ENCODE measurements around the gene SLC39A3.

SLC39A3 gene

GRCh38 chr19:2703691-2704216, 36.1 kb downstream of the SLC39A3 start:
- no peak for DNase-seq (ENCODE audit: low read depth)
- TF ChIP-seq, protein P1, sequence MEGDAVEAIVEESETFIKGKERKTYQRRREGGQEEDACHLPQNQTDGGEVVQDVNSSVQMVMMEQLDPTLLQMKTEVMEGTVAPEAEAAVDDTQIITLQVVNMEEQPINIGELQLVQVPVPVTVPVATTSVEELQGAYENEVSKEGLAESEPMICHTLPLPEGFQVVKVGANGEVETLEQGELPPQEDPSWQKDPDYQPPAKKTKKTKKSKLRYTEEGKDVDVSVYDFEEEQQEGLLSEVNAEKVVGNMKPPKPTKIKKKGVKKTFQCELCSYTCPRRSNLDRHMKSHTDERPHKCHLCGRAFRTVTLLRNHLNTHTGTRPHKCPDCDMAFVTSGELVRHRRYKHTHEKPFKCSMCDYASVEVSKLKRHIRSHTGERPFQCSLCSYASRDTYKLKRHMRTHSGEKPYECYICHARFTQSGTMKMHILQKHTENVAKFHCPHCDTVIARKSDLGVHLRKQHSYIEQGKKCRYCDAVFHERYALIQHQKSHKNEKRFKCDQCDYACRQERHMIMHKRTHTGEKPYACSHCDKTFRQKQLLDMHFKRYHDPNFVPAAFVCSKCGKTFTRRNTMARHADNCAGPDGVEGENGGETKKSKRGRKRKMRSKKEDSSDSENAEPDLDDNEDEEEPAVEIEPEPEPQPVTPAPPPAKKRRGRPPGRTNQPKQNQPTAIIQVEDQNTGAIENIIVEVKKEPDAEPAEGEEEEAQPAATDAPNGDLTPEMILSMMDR (conservative IDR thresholded peaks at IDR 0.05; ENCODE audit: low read depth, low read length), result no peak
- no peak overlapping the region for H3K4me3 ChIP-seq (ENCODE audit: low read length)

DNA sequence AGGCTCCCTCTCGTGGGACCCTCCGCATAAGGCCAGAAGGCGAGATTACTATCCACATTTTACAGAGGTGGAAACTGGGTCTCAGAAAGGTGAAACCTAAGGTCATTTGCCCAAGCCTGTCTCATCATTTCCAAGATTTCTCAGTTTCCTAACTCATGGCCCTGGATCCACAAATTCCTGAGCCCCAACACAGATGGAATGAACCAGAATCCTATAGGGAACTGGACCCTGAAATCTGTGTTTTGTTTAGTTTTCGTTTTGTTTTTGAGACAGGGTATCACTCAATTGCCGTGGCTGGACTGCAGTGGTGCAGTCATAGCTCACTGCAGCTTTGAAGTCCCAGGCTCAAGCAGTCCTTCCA, 36.8 kb downstream of the SLC39A3 start:
- peak overlapping the region; percentile 22 for H3K4me3 ChIP-seq (ENCODE audit: low read length)

DNA sequence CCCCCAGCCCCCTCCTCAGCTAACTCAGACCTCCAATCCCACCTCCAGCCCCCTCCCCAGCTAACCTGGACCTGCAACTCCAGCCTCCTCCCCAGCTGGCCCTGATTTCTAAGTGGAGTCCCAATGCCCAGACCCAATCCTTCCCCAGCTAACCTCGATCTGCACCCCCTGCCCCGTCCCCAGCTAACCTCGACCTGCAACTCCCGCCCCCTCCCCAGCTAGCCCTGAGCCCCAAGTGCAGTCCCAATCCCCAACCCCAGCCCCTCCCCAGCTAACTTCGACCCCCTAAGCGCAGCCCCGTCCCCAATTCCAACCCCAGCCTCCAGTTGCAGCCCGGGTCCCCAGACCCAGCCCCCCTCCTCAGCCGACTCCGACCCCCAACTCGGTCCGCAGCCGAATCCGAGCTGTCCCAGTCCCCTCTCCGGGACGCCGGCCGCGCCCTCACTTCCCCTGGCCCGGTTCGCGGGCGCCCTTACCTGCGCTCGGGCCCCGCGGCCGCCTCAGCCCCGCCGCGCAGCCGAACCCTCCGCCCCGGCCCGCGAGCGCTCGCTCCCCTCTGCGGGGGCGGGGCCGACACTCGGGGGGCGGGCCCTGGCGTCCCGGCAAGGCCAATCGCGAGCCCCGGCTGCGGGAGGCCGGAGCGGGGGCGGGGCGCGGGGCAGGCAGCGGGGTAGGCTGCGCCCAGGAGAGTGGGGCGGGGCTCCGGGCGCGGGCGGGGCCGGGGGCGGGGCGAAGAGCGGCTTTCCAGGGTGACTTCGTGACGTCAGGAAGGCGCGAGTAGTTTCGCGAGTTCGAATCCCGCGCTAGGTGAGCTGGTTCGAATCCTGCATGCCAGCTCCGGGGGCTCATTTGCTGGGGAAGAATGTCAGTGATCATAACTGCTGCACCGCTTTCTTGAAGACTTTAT, 37.4 kb downstream of the SLC39A3 start, which contains the start of gene GNG7:
Gene GNG7 (minus strand): TSS at position 525 of the 907 bp plus-strand sequence. CDS start 182,006 bp downstream, outside the sequence.
- TF ChIP-seq, protein P1 (conservative IDR thresholded peaks at IDR 0.05; ENCODE audit: low read depth, low read length), result no peak
- DNase-seq (ENCODE audit: low read depth), result peak; percentile 31
- H3K4me3 ChIP-seq (ENCODE audit: low read length), result peak within 1 kb of the TSS; percentile 51

More for the DNA sequence above, 36.8 kb downstream of the SLC39A3 start:
- DNase-seq (ENCODE audit: low read depth), result no peak
- TF ChIP-seq, protein P1 (conservative IDR thresholded peaks at IDR 0.05; ENCODE audit: low read depth, low read length), result no peak

GRCh38 chr19:2701361-2702169, 38.3 kb downstream of the SLC39A3 start:
- TF ChIP-seq, protein P1 (conservative IDR thresholded peaks at IDR 0.05; ENCODE audit: low read depth, low read length), result no peak
- peak overlapping the region; percentile 51 for H3K4me3 ChIP-seq (ENCODE audit: low read length)

DNA sequence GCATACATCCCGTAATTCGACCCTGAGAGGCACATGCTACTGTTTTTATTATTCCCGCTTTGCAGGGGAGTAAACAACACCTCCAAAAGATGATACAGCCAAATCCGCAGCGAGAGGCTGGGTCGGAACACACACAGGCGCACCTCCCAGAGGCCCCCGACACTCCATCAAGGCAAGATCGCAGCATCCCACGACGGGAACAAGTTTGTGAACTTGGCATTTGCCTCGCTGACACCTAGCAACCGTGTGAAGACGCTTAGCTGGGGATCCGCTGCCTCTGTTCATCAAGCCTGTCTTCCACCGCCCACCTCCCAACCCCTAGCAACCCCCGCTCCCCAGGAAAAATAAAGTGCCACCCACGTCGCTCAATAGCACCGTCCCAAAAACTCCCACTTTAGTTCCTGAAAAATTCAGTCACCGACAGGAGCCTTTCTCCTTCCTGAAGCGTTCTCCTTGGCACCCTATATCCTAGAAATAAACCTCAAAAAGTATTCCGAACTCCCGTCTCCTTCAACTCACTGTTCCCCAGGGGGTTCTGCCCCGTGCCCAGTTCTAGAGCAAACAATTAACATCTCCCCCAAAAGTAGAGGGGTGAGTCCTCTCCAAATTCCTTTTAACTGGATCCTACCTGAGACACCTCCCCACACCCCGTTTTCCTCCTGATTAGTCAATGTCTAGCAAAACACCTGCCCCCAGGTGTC, 39.0 kb downstream of the SLC39A3 start:
- H3K4me3 ChIP-seq (ENCODE audit: low read length), result no peak overlapping the region
- no peak for DNase-seq (ENCODE audit: low read depth)

More at GRCh38 chr19:2701361-2702169, 38.3 kb downstream of the SLC39A3 start:
- DNase-seq (ENCODE audit: low read depth), result no peak

More for the DNA sequence above, 39.0 kb downstream of the SLC39A3 start:
- TF ChIP-seq, protein P1 (conservative IDR thresholded peaks at IDR 0.05; ENCODE audit: low read depth, low read length), result no peak

Data from retinal pigment epithelial cell (primary cell).